HepG2 (cell line): ENCODE measurements around the gene OSGIN1. TPM values are rescaled to one million over a fixed set of nuclear protein-coding genes. Genes with fewer than 3 reads are reported as not detected.
A peak's percentile ranks its signal among the peaks of the same experiment; 100 is the strongest.

Experiments used
- ATAC-seq: fragments of 200-7000 bp; cut with Tn5 transposase; 3 replicates; pipeline ENCODE4 v1.9.1; 2020; ENCODE audit warnings: mild to moderate bottlenecking, moderate library complexity
- BruUV-seq: library from RNA; stranded (reverse); fragments of 400-500 nt; replicated peaks from 2 replicates; lab custom pipeline; 2021; lab: Mats Ljungman, UMichigan
- CTCF ChIA-PET: fragments of 300-600 bp; formaldehyde crosslinking; extraction: SDS; loops from one replicate; lab custom pipeline; 2021; ENCODE audit warnings: low total read pairs, inconsistent platforms, low intra/inter-chr PET ratio; lab: Yijun Ruan, JAX
- POLR2A ChIA-PET: fragments of 350-600 bp; sonication (Branson Sonifier 250); formaldehyde crosslinking; loops from one replicate; lab custom pipeline; 2020; ENCODE audit warnings: antibody characterized with exemption, inconsistent platforms; lab: Yijun Ruan, JAX
- DNase-seq: peaks from one replicate; pipeline ENCODE4 v3.0.0-alpha.2; 2015; ENCODE audit warnings: low spot score
- FAIRE-seq: peaks from 3 replicates; lab custom pipeline; 2011; peaks lifted over from hg19 to GRCh38; lab: Jason Lieb, UNC
- H2AFZ ChIP-seq: one replicate; pipeline ENCODE4 v1.6.1; 2011; ENCODE audit warnings: low read length, inconsistent platforms
- H3K27ac ChIP-seq: fragments of 300-600 bp; 3 replicates; pipeline ENCODE4 v1.8.0; 2011; ENCODE audit warnings: mixed run types, mild to moderate bottlenecking, mixed read lengths, low read length, inconsistent platforms; ENCODE audit not compliant: insufficient read depth; ENCODE audit errors: extremely low read length
- H3K27me3 ChIP-seq, 2 experiments: fragments of 200-600 bp in 1 of 2; 2 replicates in 1 of 2; 3 replicates in 1 of 2; pipeline versions ENCODE4 v1.6.0 to v1.8.0; 2011; ENCODE audit warnings: low read length in 2 of 2, mild to moderate bottlenecking in 2 of 2, moderate library complexity in 2 of 2, inconsistent platforms in 1 of 2; ENCODE audit not compliant: insufficient read depth in 2 of 2, control insufficient read depth in 1 of 2
- H3K36me3 ChIP-seq, 2 experiments: fragments of 200-600 bp in 1 of 2; replicated peaks in 1 of 2; 2 replicates in 1 of 2; 3 replicates in 1 of 2; pipeline versions ENCODE4 v1.5.1 to v1.8.0; 2011; ENCODE audit warnings: low read length in 2 of 2, inconsistent platforms in 1 of 2; ENCODE audit not compliant: insufficient read depth in 2 of 2, control insufficient read depth in 1 of 2
- H3K4me1 ChIP-seq: 2 replicates; pipeline ENCODE4 v1.5.1; 2012; ENCODE audit warnings: low read length, inconsistent platforms; ENCODE audit not compliant: insufficient read depth
- H3K4me2 ChIP-seq: 2 replicates; pipeline ENCODE4 v1.6.0; 2011; ENCODE audit warnings: low read depth, low read length, inconsistent platforms
- H3K4me3 ChIP-seq, 3 experiments: fragments of 200-600 bp in 1 of 3; sonication (generic), shearing (Covaris generic) in 1 of 3; replicated peaks in 1 of 3; 2 replicates each; pipeline ENCODE4 v1.5.1; 2011 to 2016; ENCODE audit warnings: low read length in 3 of 3, inconsistent platforms in 2 of 3, low read depth in 2 of 3, mild to moderate bottlenecking in 2 of 3, control low read depth in 1 of 3, mixed read lengths in 1 of 3; ENCODE audit not compliant: insufficient read depth in 1 of 3
- H3K79me2 ChIP-seq: one replicate; pipeline ENCODE4 v1.6.1; 2011; ENCODE audit warnings: low read length, inconsistent platforms; ENCODE audit not compliant: insufficient read depth
- H3K9ac ChIP-seq: 2 replicates; pipeline ENCODE4 v1.6.0; 2011; ENCODE audit warnings: mild to moderate bottlenecking, low read depth, low read length, inconsistent platforms; ENCODE audit not compliant: insufficient read depth
- H3K9me3 ChIP-seq: 2 replicates; pipeline ENCODE4 v1.5.1; 2012; ENCODE audit warnings: mild to moderate bottlenecking, low read length
- H4K20me1 ChIP-seq: 2 replicates; pipeline ENCODE4 v1.6.0; 2011; ENCODE audit warnings: inconsistent platforms, mild to moderate bottlenecking, low read length, moderate library complexity; ENCODE audit not compliant: insufficient read depth
- JARID2 ChIP-seq: sonication (generic); formaldehyde crosslinking; IDR thresholded peaks from 2 replicates; pipeline ENCODE4 v1.8.1; 2023; ENCODE audit warnings: missing genetic modification reagents, inconsistent platforms; ENCODE audit not compliant: insufficient replicate concordance
- JUNB ChIP-seq: sonication (generic); formaldehyde crosslinking; IDR thresholded peaks from 2 replicates; pipeline ENCODE4 v1.8.0; 2022; ENCODE audit warnings: missing genetic modification reagents, mild to moderate bottlenecking, borderline replicate concordance
- KLF11 ChIP-seq: IDR thresholded peaks from 2 replicates; pipeline ENCODE4 v1.6.1; 2016; ENCODE audit warnings: missing compliant biosample characterization
- MAFF ChIP-seq: IDR thresholded peaks from 2 replicates; pipeline ENCODE4 v1.6.1; 2011; ENCODE audit warnings: low read depth, low read length, improper control_type of control experiment
- NCOR1 ChIP-seq: fragments of 200-600 bp; sonication (generic); IDR thresholded peaks from 2 replicates; pipeline ENCODE4 v1.7.0; 2017; ENCODE audit warnings: antibody characterized with exemption, low read length, borderline replicate concordance
- PHB2 ChIP-seq: fragments of 450-650 bp; IDR thresholded peaks from 2 replicates; pipeline ENCODE4 v1.6.1; 2018; ENCODE audit not compliant: partially characterized antibody
- POLR2A ChIP-seq, 2 experiments: IDR thresholded peaks; 2 replicates each; pipeline ENCODE4 v1.6.1; 2011; ENCODE audit warnings: low read depth in 2 of 2, low read length in 2 of 2, mild to moderate bottlenecking in 1 of 2, moderate library complexity in 1 of 2; ENCODE audit not compliant: insufficient read depth in 1 of 2
- POLR2AphosphoS5 ChIP-seq: IDR thresholded peaks from 2 replicates; pipeline ENCODE4 v1.6.1; 2012; ENCODE audit warnings: low read depth, low read length
- POLR2G ChIP-seq: fragments of 200-400 bp; formaldehyde crosslinking; IDR thresholded peaks from 2 replicates; pipeline ENCODE4 v1.6.1; 2018; ENCODE audit warnings: mild to moderate bottlenecking, low read depth, low read length, moderate library complexity
- SATB2 ChIP-seq: sonication (generic); formaldehyde crosslinking; IDR thresholded peaks from 2 replicates; pipeline ENCODE4 v1.5.0; 2020; ENCODE audit warnings: missing genetic modification reagents
- SMAD1 ChIP-seq: sonication (generic); formaldehyde crosslinking; IDR thresholded peaks from 2 replicates; pipeline ENCODE4 v1.4.0; 2020; ENCODE audit warnings: missing genetic modification reagents, low read depth, mild to moderate bottlenecking, borderline replicate concordance
- SRSF4 ChIP-seq: fragments of 200-400 bp; formaldehyde crosslinking; IDR thresholded peaks from one replicate; pipeline ENCODE4 v1.6.1; 2018; ENCODE audit warnings: mild to moderate bottlenecking, low read depth, low read length, moderate library complexity; ENCODE audit not compliant: poor library complexity, severe bottlenecking
- ZNF280D ChIP-seq: sonication (generic); formaldehyde crosslinking; IDR thresholded peaks from 2 replicates; pipeline ENCODE4 v1.5.1; 2020; ENCODE audit warnings: mild to moderate bottlenecking, missing genetic modification reagents
- ZNF430 ChIP-seq: sonication (generic); formaldehyde crosslinking; IDR thresholded peaks from 2 replicates; pipeline ENCODE4 v1.9.0; 2021; ENCODE audit warnings: mild to moderate bottlenecking, missing genetic modification reagents
- ZNF7 ChIP-seq: IDR thresholded peaks from 2 replicates; pipeline ENCODE4 v1.6.1; 2016; ENCODE audit warnings: missing biosample characterization, missing genetic modification reagents
- ZSCAN25 ChIP-seq: sonication (generic); formaldehyde crosslinking; IDR thresholded peaks from 2 replicates; pipeline ENCODE4 v1.8.0; 2022; ENCODE audit warnings: mild to moderate bottlenecking, missing genetic modification reagents
- WGBS: methylation state at CpG from one replicate; pipeline ENCODE4 v1.1.6; 2017; ENCODE audit warnings: low lambda C conversion rate; 5-methylcytosine and 5-hydroxymethylcytosine counted together
- in situ Hi-C: cut with HindIII; loops from 2 replicates; pipeline ENCODE4 v1.10.0; 2017; ENCODE audit warnings: low pct_unique_long_range_greater_than_20kb; ENCODE audit not compliant: extremely low pct_ligation_motif_present
- intact Hi-C: fragments of 100-400 bp; cut with micrococcal nuclease; formaldehyde crosslinking; loops from one replicate; pipeline ENCODE4 v1.10.0; 2022; ENCODE audit not compliant: unreplicated experiment
- polyA plus RNA-seq, 8 experiments: library from polyadenylated mRNA; depleted of rRNA in 3 of 8; stranded (reverse) in 7 of 8; unstranded in 1 of 8; fragments of >200 nt; fragmentation: Illumina TruSeq in 4 of 8; extraction: Trizol in 4 of 8; gene quantifications; 2 replicates each; pipeline versions ENCODE4 v1.2.1 to v1.2.3, GENCODE V29; 2011 to 2016; ENCODE audit warnings: low read depth in 4 of 8, missing spikeins in 1 of 8, mixed read lengths in 1 of 8; ENCODE audit not compliant: insufficient read depth in 1 of 8
- total RNA-seq, 5 experiments: library from RNA; depleted of rRNA; stranded (reverse); fragments of >200 nt; fragmentation: Illumina TruSeq; extraction: Trizol; gene quantifications; 2 replicates each; pipeline ENCODE4 v1.2.3, GENCODE V29; 2016; ENCODE audit warnings: low read depth in 1 of 5
- TF ChIP-seq, protein P1 (sequence below), 2 experiments: fragments of 450-650 bp in 1 of 2; sonication (generic) in 1 of 2; formaldehyde crosslinking; IDR thresholded peaks; 2 replicates each; pipeline versions ENCODE4 v1.5.0 to v1.8.0; 2020 to 2022; ENCODE audit warnings: mild to moderate bottlenecking in 1 of 2, missing genetic modification reagents in 1 of 2
- TF ChIP-seq, protein P2 (sequence below): IDR thresholded peaks from 2 replicates; pipeline ENCODE4 v1.6.1; 2018; ENCODE audit warnings: missing genetic modification reagents, mild to moderate bottlenecking, missing compliant biosample characterization
- TF ChIP-seq, protein P3 (sequence below): IDR thresholded peaks from 2 replicates; pipeline ENCODE4 v1.6.1; 2016

The OSGIN1 gene
- total and polyA plus RNA-seq, 2 of the 13 experiments (the other 11 are each of a cell fraction or from before 2014, with no cell fraction given) = 20.5 to 27.1 TPM

DNA sequence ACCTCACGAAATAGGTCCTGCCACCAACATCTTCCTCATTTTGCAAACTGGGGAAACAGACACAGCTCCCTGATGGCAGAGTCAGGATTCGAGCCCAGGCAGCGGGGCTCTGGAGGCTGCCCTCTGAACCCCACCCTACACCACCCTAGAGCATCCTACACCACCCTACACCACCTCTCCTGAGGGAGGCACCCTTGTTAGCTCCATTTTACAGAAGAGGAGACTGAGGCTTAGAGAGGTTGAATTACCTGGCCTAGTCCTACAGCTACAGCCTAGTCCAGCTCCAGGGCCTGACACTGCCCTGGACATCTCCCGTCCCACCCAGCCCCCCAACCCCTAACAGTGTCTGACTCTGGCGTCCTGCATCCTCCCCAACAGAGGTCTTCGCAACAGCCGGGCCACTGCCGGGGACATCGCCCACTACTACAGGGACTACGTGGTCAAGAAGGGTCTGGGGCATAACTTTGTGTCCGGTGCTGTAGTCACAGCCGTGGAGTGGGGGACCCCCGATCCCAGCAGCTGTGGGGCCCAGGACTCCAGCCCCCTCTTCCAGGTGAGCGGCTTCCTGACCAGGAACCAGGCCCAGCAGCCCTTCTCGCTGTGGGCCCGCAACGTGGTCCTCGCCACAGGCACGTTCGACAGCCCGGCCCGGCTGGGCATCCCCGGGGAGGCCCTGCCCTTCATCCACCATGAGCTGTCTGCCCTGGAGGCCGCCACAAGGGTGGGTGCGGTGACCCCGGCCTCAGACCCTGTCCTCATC lies 11.8 kb downstream of the OSGIN1 start:
- peak; percentile 1; the same call in 1 of the 3 replicates for ATAC-seq
- CTCF ChIA-PET = no interaction called here
- Histone ChIP-seq H3K36me3 (peaks cover 31 to 53% of the 10 kb centered on the region in 2 experiments; a peak in 4 of 5 replicates), H4K20me1 (peaks cover 10% of the 10 kb centered on the region; the same call in 1 of the 2 replicates), H3K4me3 (no peak overlapping the region), H3K9ac (no peak overlapping the region), H3K4me2 (no peak overlapping the region), H2AFZ (no peak overlapping the region), H3K27me3 (0 out of 5 replicates have a peak, but pooled peaks cover 0 to 3% of the 10 kb centered on the region in 2 experiments), H3K9me3 (no peaks in the 10 kb centered on the region), H3K27ac (no peak overlapping the region), H3K4me1 (no peaks in the 10 kb centered on the region), H3K79me2 (no peaks in the 10 kb centered on the region)
- BruUV-seq = no TSS peak
- no peak for DNase-seq
- FAIRE-seq = no peak
- POLR2A ChIA-PET = interaction anchor here (2.9 kb wide), 1 partner anchor 11 kb away, joined by 12 read pairs; the partner anchor contains the start of gene OSGIN1
- WGBS = 98% methylated on average over 24 of the region's 26 CpGs
- intact Hi-C loops = no loop called here
- in situ Hi-C loops = loop anchor here (25.0 kb wide), 1 partner anchor 222 kb away; the partner anchor contains the start of genes ADAD2 and TAF1C
- TF ChIP-seq NCOR1 (no peak), PHB2 (no peak), JUNB (CRISPR knock-in tag) (no peak), ZNF430 (no peak), SATB2 (CRISPR knock-in tag) (no peak), ZNF7 (CRISPR knock-in tag) (no peak), KLF11 (CRISPR knock-in tag) (no peak), JARID2 (CRISPR knock-in tag) (no peak), SMAD1 (CRISPR knock-in tag) (no peak), ZNF280D (CRISPR knock-in tag) (no peak), MAFF (no peak), POLR2A (IDR thresholded peaks at IDR 0.05; ENCODE audit: insufficient read depth in 1 of 2, low read depth in 2 of 2, low read length in 2 of 2) (peak in 1 of 2 experiments; percentile 41; a peak in 1 of 4 replicates), POLR2G (peak; percentile 68), POLR2AphosphoS5 (peak; percentile 32; the same call in 1 of the 2 replicates), SRSF4 (peak; percentile 44), ZSCAN25 (CRISPR knock-in tag) (no peak)
- TF ChIP-seq, protein P1, sequence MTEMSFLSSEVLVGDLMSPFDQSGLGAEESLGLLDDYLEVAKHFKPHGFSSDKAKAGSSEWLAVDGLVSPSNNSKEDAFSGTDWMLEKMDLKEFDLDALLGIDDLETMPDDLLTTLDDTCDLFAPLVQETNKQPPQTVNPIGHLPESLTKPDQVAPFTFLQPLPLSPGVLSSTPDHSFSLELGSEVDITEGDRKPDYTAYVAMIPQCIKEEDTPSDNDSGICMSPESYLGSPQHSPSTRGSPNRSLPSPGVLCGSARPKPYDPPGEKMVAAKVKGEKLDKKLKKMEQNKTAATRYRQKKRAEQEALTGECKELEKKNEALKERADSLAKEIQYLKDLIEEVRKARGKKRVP (CRISPR knock-in tag; IDR thresholded peaks at IDR 0.05) = no peak
- TF ChIP-seq, protein P2, sequence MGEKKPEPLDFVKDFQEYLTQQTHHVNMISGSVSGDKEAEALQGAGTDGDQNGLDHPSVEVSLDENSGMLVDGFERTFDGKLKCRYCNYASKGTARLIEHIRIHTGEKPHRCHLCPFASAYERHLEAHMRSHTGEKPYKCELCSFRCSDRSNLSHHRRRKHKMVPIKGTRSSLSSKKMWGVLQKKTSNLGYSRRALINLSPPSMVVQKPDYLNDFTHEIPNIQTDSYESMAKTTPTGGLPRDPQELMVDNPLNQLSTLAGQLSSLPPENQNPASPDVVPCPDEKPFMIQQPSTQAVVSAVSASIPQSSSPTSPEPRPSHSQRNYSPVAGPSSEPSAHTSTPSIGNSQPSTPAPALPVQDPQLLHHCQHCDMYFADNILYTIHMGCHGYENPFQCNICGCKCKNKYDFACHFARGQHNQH (CRISPR knock-in tag) = no peak
- TF ChIP-seq, protein P3, sequence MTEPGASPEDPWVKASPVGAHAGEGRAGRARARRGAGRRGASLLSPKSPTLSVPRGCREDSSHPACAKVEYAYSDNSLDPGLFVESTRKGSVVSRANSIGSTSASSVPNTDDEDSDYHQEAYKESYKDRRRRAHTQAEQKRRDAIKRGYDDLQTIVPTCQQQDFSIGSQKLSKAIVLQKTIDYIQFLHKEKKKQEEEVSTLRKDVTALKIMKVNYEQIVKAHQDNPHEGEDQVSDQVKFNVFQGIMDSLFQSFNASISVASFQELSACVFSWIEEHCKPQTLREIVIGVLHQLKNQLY (CRISPR knock-in tag) = no peak
